IMR-90 (cell line): ENCODE measurements around the gene ARFGAP3. TPM values are rescaled to one million over a fixed set of nuclear protein-coding genes. Genes with fewer than 3 reads are reported as not detected.

Experiments used
- ATAC-seq: fragments of 200-7000 bp; cut with Tn5 transposase; 2 replicates; pipeline ENCODE4 v1.9.1; 2020; ENCODE audit warnings: low read depth, mild to moderate bottlenecking, moderate library complexity
- BruUV-seq: library from RNA; stranded (reverse); fragments of 400-500 nt; replicated peaks from 2 replicates; lab custom pipeline; 2021; lab: Mats Ljungman, UMichigan
- CTCF ChIA-PET: fragments of 300-600 bp; formaldehyde crosslinking; extraction: SDS; loops from one replicate; lab custom pipeline; 2021; ENCODE audit warnings: antibody characterized with exemption; lab: Yijun Ruan, JAX
- POLR2A ChIA-PET: fragments of 300-600 bp; sonication (Branson Sonifier 250); formaldehyde crosslinking; loops from one replicate; lab custom pipeline; 2022; ENCODE audit warnings: antibody characterized with exemption; ENCODE audit not compliant: unreplicated experiment; lab: Charles Lee
- DNase-seq: peaks from one replicate; pipeline ENCODE4 v3.0.0; 2013
- H2AFZ ChIP-seq: replicated peaks from 2 replicates; pipeline ENCODE3; 2013; ENCODE audit warnings: low read length, mild to moderate bottlenecking; ENCODE audit not compliant: poor library complexity
- H2AK5ac ChIP-seq: 2 replicates; pipeline ENCODE4 v1.6.1; 2013; ENCODE audit warnings: low read depth, low read length, inconsistent platforms
- H2AK9ac ChIP-seq: replicated peaks from 2 replicates; pipeline ENCODE3; 2013; ENCODE audit warnings: mild to moderate bottlenecking, low read depth, low read length, moderate library complexity; ENCODE audit not compliant: poor library complexity
- H2BK120ac ChIP-seq: 2 replicates; pipeline ENCODE4 v1.6.1; 2013; ENCODE audit warnings: low read depth, low read length, inconsistent platforms
- H2BK15ac ChIP-seq: 3 replicates; pipeline ENCODE4 v1.6.1; 2013; ENCODE audit warnings: low read depth, low read length, inconsistent platforms
- H2BK20ac ChIP-seq: 2 replicates; pipeline ENCODE4 v1.6.1; 2013; ENCODE audit warnings: low read depth, mild to moderate bottlenecking, inconsistent platforms, low read length, moderate library complexity
- H2BK5ac ChIP-seq: 2 replicates; pipeline ENCODE4 v1.6.1; 2013; ENCODE audit warnings: mild to moderate bottlenecking, low read depth, low read length, inconsistent platforms; ENCODE audit not compliant: poor library complexity, severe bottlenecking
- H3K14ac ChIP-seq: replicated peaks from 2 replicates; pipeline ENCODE4 v1.6.1; 2013; ENCODE audit warnings: low read depth, low read length, inconsistent platforms
- H3K18ac ChIP-seq: 2 replicates; pipeline ENCODE4 v1.6.1; 2013; ENCODE audit warnings: low read depth, low read length, control low read depth
- H3K23ac ChIP-seq: 2 replicates; pipeline ENCODE4 v1.6.1; 2013; ENCODE audit warnings: low read depth, low read length, inconsistent platforms
- H3K27ac ChIP-seq: 2 replicates; pipeline ENCODE4 v1.5.1; 2013; ENCODE audit warnings: mild to moderate bottlenecking, control low read depth, low read length; ENCODE audit not compliant: insufficient read depth
- H3K27me3 ChIP-seq: 2 replicates; pipeline ENCODE4 v1.6.1; 2013; ENCODE audit warnings: low read length; ENCODE audit not compliant: control insufficient read depth, insufficient read depth
- H3K36me3 ChIP-seq: 2 replicates; pipeline ENCODE4 v1.6.1; 2013; ENCODE audit warnings: low read length, mixed read lengths; ENCODE audit not compliant: control insufficient read depth, insufficient read depth
- H3K4ac ChIP-seq: 2 replicates; pipeline ENCODE4 v1.6.1; 2013; ENCODE audit warnings: low read depth, low read length, inconsistent platforms
- H3K4me1 ChIP-seq: 2 replicates; pipeline ENCODE4 v1.6.1; 2013; ENCODE audit warnings: low read length, mixed read lengths; ENCODE audit not compliant: control insufficient read depth, insufficient read depth
- H3K4me2 ChIP-seq: 2 replicates; pipeline ENCODE4 v1.6.1; 2013; ENCODE audit warnings: low read depth, mild to moderate bottlenecking, control low read depth, low read length, moderate library complexity
- H3K4me3 ChIP-seq: 2 replicates; pipeline ENCODE4 v1.5.1; 2013; ENCODE audit warnings: low read depth, mild to moderate bottlenecking, control low read depth, low read length, moderate library complexity; ENCODE audit not compliant: insufficient read depth
- H3K56ac ChIP-seq: 2 replicates; pipeline ENCODE4 v1.6.1; 2013; ENCODE audit warnings: low read length, inconsistent platforms; ENCODE audit not compliant: insufficient read depth; ENCODE audit errors: extremely low read depth
- H3K79me1 ChIP-seq, 2 experiments: 2 replicates each; pipeline ENCODE4 v1.6.1; 2013; ENCODE audit warnings: low read length in 2 of 2, inconsistent platforms in 1 of 2, low read depth in 1 of 2
- H3K9ac ChIP-seq: 2 replicates; pipeline ENCODE4 v1.6.1; 2013; ENCODE audit warnings: low read depth, low read length, control low read depth
- H3K9me1 ChIP-seq: 2 replicates; pipeline ENCODE4 v1.6.1; 2013; ENCODE audit warnings: low read length, inconsistent platforms; ENCODE audit not compliant: insufficient read depth
- H3K9me3 ChIP-seq: 2 replicates; pipeline ENCODE4 v1.6.1; 2013; ENCODE audit warnings: low read length; ENCODE audit not compliant: control insufficient read depth, insufficient read depth
- H4K20me1 ChIP-seq: 2 replicates; pipeline ENCODE4 v1.6.1; 2013; ENCODE audit warnings: low read length, inconsistent platforms; ENCODE audit not compliant: insufficient read depth
- H4K5ac ChIP-seq: 2 replicates; pipeline ENCODE4 v1.6.1; 2013; ENCODE audit warnings: mild to moderate bottlenecking, low read depth, low read length, control low read depth
- H4K8ac ChIP-seq, 2 experiments: 2 replicates each; pipeline ENCODE4 v1.6.1; 2013; ENCODE audit warnings: low read depth in 2 of 2, low read length in 2 of 2, control low read depth in 1 of 2, inconsistent platforms in 1 of 2
- H4K91ac ChIP-seq: 2 replicates; pipeline ENCODE4 v1.6.1; 2013; ENCODE audit warnings: low read depth, low read length, inconsistent platforms; ENCODE audit not compliant: insufficient read depth
- BHLHE40 ChIP-seq: fragments of 150-350 bp; IDR thresholded peaks from 2 replicates; pipeline ENCODE4 v1.6.1; 2016; ENCODE audit warnings: mild to moderate bottlenecking, low read depth, low read length
- CEBPB ChIP-seq: IDR thresholded peaks from 2 replicates; pipeline ENCODE4 v1.6.1; 2012; ENCODE audit warnings: low read depth, low read length, improper control_type of control experiment
- CHD1 ChIP-seq: IDR thresholded peaks from 2 replicates; pipeline ENCODE4 v1.6.1; 2012; ENCODE audit warnings: low read depth, low read length, improper control_type of control experiment
- CTCF ChIP-seq: conservative IDR thresholded peaks from 2 replicates; pipeline ENCODE4 v1.5.1; 2012; ENCODE audit warnings: mild to moderate bottlenecking, low read depth, low read length, improper control_type of control experiment
- ELK1 ChIP-seq: fragments of 150-350 bp; IDR thresholded peaks from 2 replicates; pipeline ENCODE4 v1.6.1; 2016; ENCODE audit warnings: low read depth, mild to moderate bottlenecking, low read length, moderate library complexity, borderline replicate concordance
- FOS ChIP-seq: fragments of 150-350 bp; IDR thresholded peaks from 2 replicates; pipeline ENCODE4 v1.6.1; 2016; ENCODE audit warnings: low read depth, low read length
- MAFK ChIP-seq: IDR thresholded peaks from 2 replicates; pipeline ENCODE4 v1.6.1; 2012; ENCODE audit warnings: low read depth, low read length, improper control_type of control experiment
- MAZ ChIP-seq: IDR thresholded peaks from 2 replicates; pipeline ENCODE4 v1.6.1; 2012; ENCODE audit warnings: low read depth, mild to moderate bottlenecking, low read length, improper control_type of control experiment, moderate library complexity, borderline replicate concordance
- MXI1 ChIP-seq: IDR thresholded peaks from 2 replicates; pipeline ENCODE4 v1.6.1; 2012; ENCODE audit warnings: low read depth, mild to moderate bottlenecking, low read length, moderate library complexity, borderline replicate concordance
- NFE2L2 ChIP-seq: fragments of 150-350 bp; IDR thresholded peaks from 2 replicates; pipeline ENCODE4 v1.6.1; 2016; ENCODE audit warnings: low read depth, mild to moderate bottlenecking, low read length
- POLR2A ChIP-seq: IDR thresholded peaks from 2 replicates; pipeline ENCODE4 v1.6.1; 2012; ENCODE audit warnings: mild to moderate bottlenecking, low read depth, low read length
- RAD21 ChIP-seq: IDR thresholded peaks from 2 replicates; pipeline ENCODE4 v1.6.1; 2012; ENCODE audit warnings: low read length, improper control_type of control experiment
- RCOR1 ChIP-seq: IDR thresholded peaks from 2 replicates; pipeline ENCODE4 v1.6.1; 2012; ENCODE audit warnings: mild to moderate bottlenecking, low read length, improper control_type of control experiment; ENCODE audit not compliant: insufficient replicate concordance
- RFX5 ChIP-seq: IDR thresholded peaks from 2 replicates; pipeline ENCODE4 v1.8.0; 2012; ENCODE audit warnings: low read depth, mild to moderate bottlenecking, low read length, moderate library complexity
- SMC3 ChIP-seq: fragments of 150-350 bp; IDR thresholded peaks from 2 replicates; pipeline ENCODE4 v1.6.1; 2016; ENCODE audit warnings: low read depth, mild to moderate bottlenecking, antibody characterized with exemption, low read length, moderate library complexity
- USF2 ChIP-seq: fragments of 150-350 bp; IDR thresholded peaks from 2 replicates; pipeline ENCODE4 v1.6.1; 2017; ENCODE audit warnings: mild to moderate bottlenecking, antibody characterized with exemption, low read length, low read depth
- WGBS, 2 experiments: methylation state at CpG; one replicate each; pipeline versions ENCODE4 v1.1.5 to v1.1.7; 2013; ENCODE audit warnings: missing lambda C conversion rate in 2 of 2; ENCODE audit not compliant: insufficient read length in 1 of 2; ENCODE audit errors: extremely low coverage in 2 of 2; 5-methylcytosine and 5-hydroxymethylcytosine counted together
- dilution Hi-C: fragments of 300-500 bp; cut with HindIII; formaldehyde crosslinking; loops from one replicate; pipeline ENCODE4 v1.14.3; 2018; ENCODE audit warnings: low sequenced_read_pairs; ENCODE audit not compliant: unreplicated experiment
- in situ Hi-C: fragments of 300-500 bp; cut with MboI; formaldehyde crosslinking; loops from 3 replicates; pipeline ENCODE4 v1.14.3; 2019; ENCODE audit warnings: low sequenced_read_pairs, inconsistent platforms, mixed read lengths
- intact Hi-C: fragments of 100-400 bp; cut with micrococcal nuclease; formaldehyde crosslinking; loops from 2 replicates; pipeline ENCODE4 v1.10.0; 2022
- polyA plus RNA-seq, 3 experiments: library from polyadenylated mRNA; depleted of rRNA; stranded (reverse); fragments of >200 nt; gene quantifications; 2 replicates each; pipeline ENCODE4 v1.2.3, GENCODE V29; 2012; ENCODE audit warnings: low replicate concordance in 1 of 3
- total RNA-seq: library from RNA; depleted of rRNA; stranded (reverse); fragments of >200 nt; gene quantifications from 2 replicates; pipeline ENCODE4 v1.2.3, GENCODE V29; 2012

ARFGAP3 gene
- total and polyA plus RNA-seq, 2 of the 4 experiments (the other 2 are of a cell fraction): 50.0 to 70.1 TPM

GRCh38 chr22:42904050-42904449 lies 47.0 kb upstream of the ARFGAP3 start:
- H2BK5ac ChIP-seq: no peak overlapping the region
- H3K18ac ChIP-seq: no peak overlapping the region
- dilution Hi-C loops: no loop called here
- H3K23ac ChIP-seq: no peak overlapping the region; the same call in 1 of the 2 replicates
- BruUV-seq: no TSS peak
- H4K8ac ChIP-seq: no peak overlapping the region
- POLR2A ChIA-PET: no interaction called here
- no peak overlapping the region for H4K5ac ChIP-seq
- intact Hi-C loops: loop anchor here (5.0 kb wide), 1 partner anchor 108 kb away; no protein-coding TSS in a partner anchor
- H3K27ac ChIP-seq: no peak overlapping the region
- no peaks in the 10 kb centered on the region for H3K9me3 ChIP-seq
- H2AFZ ChIP-seq: no peak overlapping the region
- no peak overlapping the region for H3K56ac ChIP-seq
- no peak overlapping the region for H4K91ac ChIP-seq
- 96% methylated on average over 8 of the region's 12 CpGs; no CpG with 5 or more reads in 1 of the 2 experiments for WGBS, 2 experiments
- CTCF ChIA-PET: no interaction called here
- no peak overlapping the region for H3K4ac ChIP-seq
- no peaks in the 10 kb centered on the region for H3K27me3 ChIP-seq
- no peak overlapping the region for H3K9ac ChIP-seq
- peaks cover 18% of the 10 kb centered on the region for H3K4me1 ChIP-seq
- H3K36me3 ChIP-seq: peaks cover 9% of the 10 kb centered on the region; the same call in 1 of the 2 replicates
- no peak for ATAC-seq
- H3K4me2 ChIP-seq: no peak overlapping the region
- no peak overlapping the region for H2AK9ac ChIP-seq
- in situ Hi-C loops: no loop called here
- TF ChIP-seq RFX5 (no peak), SMC3 (no peak), ELK1 (no peak), RAD21 (no peak), MXI1 (no peak), USF2 (no peak), BHLHE40 (no peak), NFE2L2 (no peak), POLR2A (no peak), MAFK (no peak), CHD1 (no peak), CEBPB (no peak), FOS (no peak), RCOR1 (no peak), MAZ (no peak), CTCF (no peak)
- no peak overlapping the region for H2BK120ac ChIP-seq
- peaks cover 49% of the 10 kb centered on the region for H3K9me1 ChIP-seq
- no peak overlapping the region for H2BK15ac ChIP-seq
- no peak overlapping the region for H3K14ac ChIP-seq
- H3K4me3 ChIP-seq: no peak overlapping the region
- H3K79me1 ChIP-seq: peaks cover 68 to 99% of the 10 kb centered on the region in 2 experiments
- no peak overlapping the region for H2BK20ac ChIP-seq
- DNase-seq: no peak
- no peak overlapping the region for H2AK5ac ChIP-seq
- H4K20me1 ChIP-seq: peaks cover 89% of the 10 kb centered on the region
